COR-L47 (cell line): ENCODE data around the gene PDGFC.
"Not testable (repeated sequence)": the region's sequence is repeated elsewhere in the genome, so short reads cannot be mapped to it uniquely, and the experiment has no call there.

Experiments
- DNase-seq: peaks from one replicate; lab custom pipeline; 2025; lab: John Stamatoyannopoulos, UW

PDGFC gene

DNA sequence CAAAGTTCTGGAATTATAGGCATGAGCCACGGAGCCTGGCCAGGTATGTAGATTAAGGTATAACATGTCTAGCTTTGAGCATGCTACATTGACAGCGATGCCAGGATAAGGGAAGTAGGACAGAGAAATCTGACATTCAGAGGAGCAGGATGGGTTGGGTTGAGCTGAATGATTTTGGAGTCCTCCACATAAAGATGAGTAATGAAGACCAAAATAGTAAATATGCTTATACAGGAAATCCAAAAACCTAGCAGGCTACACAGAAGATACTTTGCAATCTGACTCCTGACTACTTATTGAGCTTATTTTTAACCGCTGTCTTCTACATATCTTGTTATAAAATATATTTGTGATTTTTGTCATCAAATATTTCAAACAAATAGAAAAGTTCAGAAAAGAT lies 69.7 kb downstream of the PDGFC start:
- no peak for DNase-seq

DNA sequence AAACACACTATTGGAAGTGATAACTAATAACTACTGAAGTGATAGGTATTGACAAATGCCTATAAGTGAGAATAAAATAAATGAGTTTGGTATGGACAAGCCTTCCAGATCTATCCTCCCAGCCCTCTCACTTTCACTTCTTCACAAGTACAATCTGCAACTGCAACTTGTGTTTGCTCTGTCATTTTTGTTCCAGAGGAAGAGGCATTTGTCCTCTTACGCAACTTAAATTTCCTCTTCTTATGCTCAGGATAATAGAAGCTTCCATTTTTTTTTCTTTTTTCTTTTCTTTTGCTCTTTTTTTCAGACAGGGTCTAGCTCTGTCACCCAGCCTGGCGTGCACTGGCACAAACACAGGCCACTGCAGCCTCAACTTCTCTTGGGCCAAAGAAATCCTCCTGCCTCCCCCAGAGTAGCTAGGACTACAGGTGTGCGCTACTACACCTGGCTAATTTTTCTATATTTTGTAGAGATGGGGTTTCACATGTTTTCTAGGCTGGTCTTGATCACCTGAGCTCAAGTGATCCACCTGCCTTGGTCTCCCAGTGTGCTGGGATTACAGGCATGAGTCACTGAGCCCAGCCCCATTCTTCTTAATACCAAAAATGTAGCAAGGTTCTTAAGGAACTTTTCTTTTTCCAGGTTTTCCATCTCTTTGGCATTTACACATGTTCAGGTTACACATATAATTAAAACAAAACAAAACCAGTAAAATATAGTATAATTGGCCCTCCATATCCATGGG lies 73.1 kb downstream of the PDGFC start:
- DNase-seq, result no peak

DNA sequence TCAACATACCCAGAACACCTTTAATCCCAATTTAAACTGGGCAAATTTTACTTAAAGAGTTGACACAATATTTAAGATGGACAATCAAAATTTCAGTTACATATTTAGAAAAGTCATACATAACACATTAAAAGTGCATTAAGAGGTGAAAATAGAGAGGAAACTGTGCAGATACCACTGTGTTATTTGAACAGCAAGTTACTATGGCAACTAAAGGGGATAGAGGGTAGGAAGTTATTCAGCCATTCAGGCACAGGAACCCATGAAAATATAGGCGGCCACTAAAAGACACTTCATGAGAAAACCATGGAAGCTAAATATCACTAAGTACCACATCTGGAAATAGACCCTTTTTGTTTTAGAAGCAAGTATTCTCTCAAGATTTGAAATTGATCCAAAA lies 75.1 kb downstream of the PDGFC start:
- no peak for DNase-seq

DNA sequence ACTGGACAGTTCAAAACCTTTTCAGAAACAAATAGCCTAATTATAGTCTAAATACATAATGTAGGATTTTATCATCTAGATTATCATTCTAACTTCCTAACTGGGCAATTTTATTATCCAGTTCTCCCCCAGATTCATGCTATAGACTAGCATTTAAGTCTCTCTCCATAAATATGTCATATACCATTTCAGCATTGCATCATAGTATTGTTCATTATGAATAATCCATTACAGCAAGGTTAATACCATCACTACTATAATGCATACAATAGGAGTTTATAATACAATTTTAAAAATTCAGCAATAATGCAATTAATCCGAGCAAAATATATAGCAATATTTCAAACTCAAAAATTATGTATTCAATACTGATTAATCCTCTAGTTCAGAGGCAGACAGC lies 77.4 kb downstream of the PDGFC start:
- DNase-seq, result no peak

DNA sequence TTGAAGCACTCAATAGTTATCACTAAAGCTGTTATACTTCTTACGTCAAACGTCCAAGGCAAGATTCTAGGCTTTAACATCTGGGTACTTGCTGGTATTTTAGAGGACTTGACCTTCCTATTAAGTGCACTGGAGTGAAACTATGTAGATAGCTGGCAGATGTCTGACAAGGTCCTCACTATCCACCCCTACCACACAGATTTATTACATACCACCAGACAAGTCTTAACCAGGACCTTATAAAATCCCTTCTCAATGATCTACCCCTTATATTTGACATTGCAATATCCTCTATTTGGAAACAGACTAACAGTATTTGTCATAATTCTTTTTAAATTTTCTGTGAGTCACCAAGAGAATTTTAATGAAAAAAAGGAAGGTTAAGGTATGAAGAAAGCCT lies 78.8 kb downstream of the PDGFC start:
- no peak for DNase-seq

DNA sequence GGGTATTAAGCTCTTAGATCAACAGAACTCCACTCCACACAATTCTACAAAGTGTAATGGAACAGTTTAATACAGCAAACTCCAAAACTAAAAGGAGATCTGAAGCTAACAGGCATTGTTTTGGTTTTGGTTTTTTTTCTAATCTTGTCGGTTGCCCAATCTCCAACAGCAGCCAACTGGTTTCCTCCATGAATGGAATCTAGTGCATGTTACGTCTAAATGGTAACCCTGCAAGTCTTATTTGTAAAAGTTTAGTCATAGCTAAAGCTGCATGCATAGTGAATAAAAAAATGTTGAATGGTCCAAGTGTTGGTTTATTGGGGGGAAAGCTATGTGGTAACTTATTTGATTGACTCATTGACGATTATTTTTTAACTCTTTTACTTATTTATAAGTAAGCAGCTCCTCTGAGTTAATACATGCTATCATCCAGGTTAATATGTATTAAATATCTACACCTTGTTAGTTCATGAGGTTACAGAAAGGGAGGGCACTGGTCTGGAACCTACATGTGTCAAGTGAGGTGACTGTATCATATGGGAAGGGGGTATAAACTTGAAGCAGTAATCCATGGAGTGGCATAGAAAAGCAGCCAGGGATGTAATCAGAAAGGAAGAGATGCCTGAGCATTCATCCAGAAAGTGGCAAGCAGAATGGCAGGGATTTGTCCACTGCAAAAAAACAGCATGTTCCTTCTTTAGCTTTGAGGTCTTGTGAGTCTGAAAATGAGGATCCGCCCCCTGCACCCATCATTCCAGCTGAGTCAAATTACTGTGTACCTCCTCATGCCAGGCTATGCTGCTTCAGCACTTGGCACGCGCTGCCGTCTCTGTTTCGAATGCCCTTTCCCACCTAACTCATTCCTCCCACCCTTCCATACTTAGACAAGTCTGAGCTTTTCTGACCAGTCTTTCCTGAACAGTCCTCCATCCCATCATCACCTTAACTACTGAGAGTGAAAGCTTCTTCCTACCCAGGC lies 81.7 kb downstream of the PDGFC start:
- DNase-seq, result no peak

DNA sequence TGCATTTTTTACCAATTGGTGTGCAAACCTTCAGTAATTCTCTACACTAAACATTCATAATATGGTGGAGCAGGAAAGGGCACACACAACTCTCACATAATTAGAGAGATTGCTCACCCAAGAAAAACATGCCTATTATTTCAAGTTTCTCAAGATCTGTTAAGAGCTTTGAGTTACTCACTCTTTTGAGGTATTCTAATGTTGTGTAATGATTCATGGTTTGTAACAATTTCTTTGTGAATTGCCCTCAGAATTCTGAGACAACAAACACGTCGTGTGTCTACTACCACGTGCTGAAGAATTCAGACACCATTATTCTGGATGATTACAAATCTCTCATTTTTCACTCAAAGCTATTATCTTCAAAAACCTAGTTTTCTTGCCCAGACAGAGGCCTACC lies 82.8 kb downstream of the PDGFC start:
- DNase-seq, result no peak

DNA sequence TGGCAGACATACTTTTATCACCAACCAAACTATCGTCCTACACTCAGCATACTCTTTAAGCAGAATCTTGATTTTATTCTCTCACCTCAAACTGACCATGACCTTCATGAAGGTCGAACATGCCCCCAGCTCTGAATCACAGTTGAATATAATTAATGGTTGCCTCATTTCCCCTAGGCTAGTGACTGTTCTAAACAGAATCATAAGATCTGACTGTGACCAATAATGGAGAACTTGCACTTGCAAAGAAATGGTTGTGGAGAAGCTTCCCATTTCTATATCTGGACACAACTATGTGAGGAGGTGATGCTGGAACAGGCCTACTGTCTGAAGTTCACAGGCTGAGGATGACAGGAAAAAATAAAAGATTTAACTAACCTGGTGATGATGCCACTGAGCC lies 85.1 kb downstream of the PDGFC start:
- no peak for DNase-seq

DNA sequence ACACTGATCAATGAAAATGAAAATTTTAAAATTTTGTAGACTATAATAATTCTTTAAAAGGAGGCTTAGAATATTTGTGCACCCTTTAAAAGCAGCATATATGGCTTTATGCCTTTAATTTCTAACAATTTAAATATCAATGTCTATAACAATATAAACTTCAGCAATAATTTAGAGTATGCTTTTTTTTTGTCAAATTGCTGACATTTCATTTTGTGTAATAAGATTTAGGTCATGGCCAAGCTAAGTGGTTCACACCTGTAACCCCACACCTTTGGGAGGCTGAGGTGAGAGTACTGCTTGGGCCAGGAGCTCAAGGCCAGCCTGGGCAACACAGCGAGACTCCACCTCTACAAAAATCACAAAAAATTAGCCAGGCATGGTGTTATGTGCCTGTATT lies 86.2 kb downstream of the PDGFC start:
- DNase-seq, result no peak

DNA sequence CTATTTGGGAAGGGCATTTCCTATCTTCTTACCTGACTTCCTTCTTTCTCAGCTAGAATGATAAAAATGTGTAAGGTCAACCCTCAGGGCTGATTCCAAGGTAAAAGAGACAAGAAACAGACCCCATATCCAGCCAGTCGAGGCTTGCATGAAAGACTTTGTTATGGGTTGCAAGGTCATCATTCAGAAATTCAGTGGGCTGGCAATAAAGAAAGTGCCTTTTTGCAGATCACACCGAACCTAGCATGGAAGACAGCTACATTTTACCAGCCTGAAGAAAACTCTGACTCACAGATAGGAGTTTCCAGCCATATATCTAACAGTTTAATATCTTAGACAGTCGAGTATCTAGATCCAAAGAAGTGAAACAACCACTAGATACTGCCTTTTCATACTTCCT lies 87.4 kb downstream of the PDGFC start:
- DNase-seq, result no peak

DNA sequence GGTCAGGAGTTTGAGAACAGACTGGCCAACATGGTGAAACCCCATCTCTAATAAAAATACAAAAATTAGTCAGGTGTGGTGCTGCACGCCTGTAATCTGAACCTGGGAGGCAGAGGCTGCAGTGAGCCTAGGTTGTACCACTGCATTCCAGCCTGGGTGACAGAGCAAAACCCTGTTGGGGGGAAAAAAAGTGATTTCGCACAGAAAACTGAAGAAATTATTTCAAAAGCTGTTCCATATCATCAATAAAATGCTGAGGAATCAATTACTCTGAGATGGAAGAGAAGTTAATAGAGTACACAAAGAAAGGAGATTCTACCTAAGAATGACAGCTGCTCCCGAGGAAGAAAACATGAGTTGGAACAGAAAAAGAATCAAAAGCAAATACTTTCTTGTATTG lies 95.9 kb downstream of the PDGFC start:
- no peak for DNase-seq

DNA sequence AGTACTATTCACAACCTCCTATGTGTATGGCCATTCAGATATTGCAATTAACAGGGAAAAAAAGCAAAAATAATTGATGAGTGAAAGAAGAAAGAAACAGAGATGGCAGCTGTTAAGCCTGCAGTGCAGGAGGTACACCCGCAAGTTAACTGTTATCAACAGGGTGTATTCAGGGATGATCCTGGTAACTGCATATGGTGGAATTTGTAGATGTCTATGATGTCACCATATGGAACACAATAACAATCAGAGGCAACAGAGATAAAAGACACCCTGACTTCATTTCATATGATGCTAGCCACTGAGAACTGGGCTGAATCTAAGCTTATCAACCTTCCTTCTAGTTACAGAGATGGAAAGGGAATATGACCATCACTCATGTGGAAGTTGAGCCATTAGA lies 96.5 kb downstream of the PDGFC start:
- no peak for DNase-seq

DNA sequence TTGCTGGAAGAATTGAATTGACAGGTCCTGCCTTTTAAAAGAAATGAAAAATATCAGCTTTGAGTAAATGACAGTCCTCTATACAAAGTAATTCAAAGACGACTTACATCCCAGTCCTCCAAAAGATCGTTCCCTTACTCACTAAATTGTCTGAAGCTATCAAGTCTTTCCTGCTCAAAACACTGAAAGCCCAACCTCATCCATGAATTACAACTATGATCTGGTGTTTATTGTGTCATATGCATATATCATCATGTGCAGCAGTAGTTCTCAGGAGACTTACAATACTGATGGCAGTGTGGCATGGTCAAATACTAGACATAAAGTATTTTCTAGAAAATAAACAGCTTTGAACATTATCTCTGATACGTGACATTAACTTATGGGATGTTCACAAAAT lies 97.8 kb downstream of the PDGFC start:
- no peak for DNase-seq

DNA sequence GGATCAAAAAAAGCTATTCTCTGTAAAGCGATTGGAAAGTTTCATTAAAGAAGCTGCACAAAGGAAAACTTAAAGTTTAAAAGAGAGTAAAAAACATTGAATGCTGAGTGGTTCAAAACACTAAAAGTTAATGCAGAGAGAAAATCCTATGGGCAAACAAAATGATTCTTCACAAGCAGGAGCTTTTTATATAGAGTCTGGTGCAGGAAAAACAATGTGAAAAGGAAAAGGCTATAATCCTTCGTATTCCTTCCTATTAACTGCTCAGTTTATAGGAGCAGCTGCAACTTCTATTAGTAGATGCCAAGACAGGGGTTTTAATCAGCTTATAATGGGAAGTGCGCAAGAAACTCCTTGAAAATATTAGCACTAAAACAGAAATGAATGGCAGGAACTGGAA lies 100.7 kb downstream of the PDGFC start:
- DNase-seq, result no peak

DNA sequence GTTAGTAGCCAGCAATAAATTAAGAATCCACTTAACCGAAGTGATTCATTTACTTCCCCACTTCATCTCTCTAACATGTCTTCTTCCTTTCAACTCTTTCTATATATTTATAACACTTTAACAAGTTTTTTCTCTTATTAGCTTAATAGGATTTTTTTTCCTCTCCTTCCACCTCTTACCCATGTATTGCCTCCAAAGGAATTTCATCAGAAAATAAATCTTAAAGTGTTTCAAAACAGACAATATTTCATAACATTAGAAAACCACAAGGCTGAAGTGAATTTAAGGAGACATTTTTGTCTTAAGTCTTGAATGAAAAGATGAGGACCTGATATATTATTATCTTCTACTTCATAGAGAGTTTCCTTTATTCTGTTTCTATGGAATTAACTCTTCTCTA lies 101.5 kb downstream of the PDGFC start:
- no peak for DNase-seq

DNA sequence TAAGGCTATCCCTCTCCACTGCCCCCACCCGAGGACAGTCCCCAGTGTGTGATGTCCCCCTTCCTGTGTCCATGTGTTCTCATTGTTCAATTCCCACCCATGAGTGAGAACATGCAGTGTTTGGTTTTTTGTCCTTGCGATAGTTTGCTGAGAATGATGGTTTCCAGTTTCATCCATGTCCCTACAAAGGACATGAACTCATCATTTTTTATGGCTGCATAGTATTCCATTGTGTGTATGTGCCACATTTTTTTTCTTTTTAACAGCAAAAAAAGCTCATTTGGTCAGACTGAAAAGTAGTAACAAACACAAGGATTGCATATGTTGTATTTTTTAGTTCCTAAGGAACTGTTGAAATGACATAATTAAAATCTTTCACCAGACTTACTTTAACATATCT lies 105.5 kb downstream of the PDGFC start:
- not testable (repeated sequence) for DNase-seq

DNA sequence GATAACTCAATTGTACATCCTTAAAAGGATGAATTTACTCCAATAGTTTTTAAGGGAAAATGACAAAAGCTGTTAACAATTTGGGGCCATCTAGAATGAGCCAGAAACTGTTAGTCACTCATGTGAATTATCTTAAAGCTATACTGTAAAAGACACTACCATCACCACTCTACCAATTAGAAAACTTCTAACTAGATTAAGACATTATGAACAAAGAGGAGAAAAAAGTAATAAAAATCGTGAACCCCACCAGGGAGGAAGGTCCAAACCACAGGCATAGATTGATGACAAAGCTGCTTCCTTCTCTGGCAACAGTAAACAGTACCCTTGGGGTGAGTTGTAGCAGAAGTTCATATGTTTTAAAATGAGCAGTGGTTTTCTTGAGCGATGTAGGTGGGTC lies 106.1 kb downstream of the PDGFC start:
- no peak for DNase-seq

DNA sequence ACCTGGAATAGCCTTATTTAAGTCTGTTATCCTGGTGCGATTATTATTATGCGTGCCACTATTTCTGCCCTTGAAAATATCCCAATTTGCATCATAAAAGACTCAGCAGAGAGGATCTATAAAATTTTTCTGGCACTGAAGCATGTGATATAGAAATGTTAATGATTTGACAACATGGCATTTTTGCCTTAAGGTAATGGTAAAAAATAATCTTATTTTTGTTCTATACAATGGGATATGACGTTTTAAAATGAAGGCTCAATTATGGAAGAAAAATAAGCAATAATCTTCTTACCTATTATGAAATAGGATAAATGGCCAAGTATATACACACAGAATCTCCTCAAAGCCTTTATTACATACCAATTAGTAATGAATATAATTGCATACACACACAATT lies 113.5 kb downstream of the PDGFC start:
- DNase-seq, result no peak

DNA sequence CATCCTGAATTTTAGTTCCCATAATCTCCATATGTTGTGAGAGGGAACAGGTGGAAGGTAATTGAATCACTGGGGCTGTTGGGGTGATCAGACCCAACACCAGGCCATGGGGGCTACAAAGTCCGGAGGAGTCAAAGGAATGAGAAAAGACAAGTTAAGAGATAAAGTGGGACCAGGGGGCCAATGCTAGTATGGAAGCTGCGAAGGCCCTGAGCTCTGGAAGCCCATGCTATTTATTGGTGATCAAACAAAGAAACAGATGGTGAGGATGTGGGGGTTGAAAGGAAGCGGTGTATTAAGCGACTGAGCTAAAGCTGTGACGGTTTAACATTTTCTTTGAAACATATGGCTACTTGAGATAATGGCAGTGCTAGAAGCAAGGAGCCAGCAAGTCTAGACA lies 132.8 kb downstream of the PDGFC start:
- DNase-seq, result no peak

DNA sequence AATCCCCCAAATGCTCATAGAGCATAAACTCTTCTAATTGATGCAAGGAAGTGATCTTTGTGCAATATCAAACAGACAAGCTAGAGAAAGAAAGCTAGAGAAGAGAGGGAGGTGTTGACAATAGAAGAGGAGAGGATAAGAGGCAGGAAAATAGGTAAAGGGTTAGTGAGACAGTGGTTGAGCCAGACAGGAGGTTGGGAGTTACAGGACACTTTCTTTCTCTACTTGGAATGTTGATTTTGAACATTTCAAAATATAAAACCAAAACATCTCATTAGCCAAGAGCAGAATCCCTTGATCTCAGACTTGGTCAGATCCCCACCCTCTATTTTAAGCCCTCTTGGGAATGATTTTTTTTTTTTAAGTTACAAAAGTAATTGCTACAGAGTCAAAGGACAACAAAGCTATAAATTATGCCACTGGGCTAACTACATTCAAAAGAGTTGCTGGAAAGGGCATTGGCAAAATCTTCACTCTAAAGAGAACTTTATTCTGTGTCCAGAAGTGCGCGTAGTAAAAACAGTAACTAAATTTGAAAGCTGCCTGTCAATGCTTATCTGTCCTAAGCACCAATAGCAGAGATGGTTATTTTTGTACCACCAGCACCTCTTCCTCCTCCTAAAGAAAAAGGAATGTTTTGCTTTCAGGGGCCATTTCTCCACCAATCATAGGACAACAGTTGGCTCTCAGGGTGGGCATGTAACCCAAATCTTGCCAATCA lies 133.8 kb downstream of the PDGFC start:
- DNase-seq, result no peak

DNA sequence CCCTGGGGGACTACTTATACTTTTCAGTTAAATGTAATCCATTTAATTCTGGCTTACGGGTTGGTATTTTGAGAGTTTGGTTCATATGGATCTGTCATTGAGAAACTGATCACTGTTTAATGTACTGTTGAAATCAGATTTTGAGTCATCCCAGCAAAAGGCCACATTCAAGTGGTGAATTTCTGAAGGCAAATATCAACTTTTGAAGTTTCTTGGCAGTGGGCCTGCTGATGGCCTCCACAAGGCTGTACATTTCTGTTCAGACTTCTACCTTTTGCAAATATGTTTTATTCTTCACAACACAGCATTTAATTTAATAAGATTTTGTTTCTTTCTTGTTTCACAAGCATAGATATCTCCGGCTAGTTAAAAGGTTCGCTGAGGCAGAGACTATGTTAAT lies 138.7 kb downstream of the PDGFC start:
- DNase-seq, result no peak

DNA sequence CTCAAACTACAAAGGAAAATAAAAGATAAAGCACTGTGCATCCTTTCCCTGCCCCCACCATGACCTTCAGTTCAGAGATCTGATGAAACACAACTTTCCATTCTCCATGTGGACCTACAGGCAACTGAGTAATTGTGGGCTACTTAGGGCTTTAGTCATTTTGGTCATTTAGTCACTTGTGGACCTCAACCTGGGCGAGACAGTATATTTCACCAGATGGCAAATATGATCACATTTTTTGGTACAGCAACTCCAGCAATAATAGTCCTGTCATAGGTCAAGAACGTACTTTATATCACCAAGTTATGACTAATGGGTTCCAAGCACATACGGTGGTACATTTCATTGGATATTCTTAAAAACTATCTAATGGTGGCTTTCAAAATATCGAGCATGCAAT lies 141.2 kb downstream of the PDGFC start:
- DNase-seq, result no peak
